Glutamatergic neuron (in vitro differentiated cells): ENCODE data around the gene SMURF1. TPM values are rescaled to one million over a fixed set of nuclear protein-coding genes. Genes with fewer than 3 reads are reported as not detected.

Source experiments
- DNase-seq: peaks from one replicate; pipeline ENCODE4 v3.0.0; 2022
- H3K27ac Mint-ChIP-seq: one replicate; pipeline ENCODE4 v1.8.0; 2020; ENCODE audit warnings: mild to moderate bottlenecking, mixed read lengths, inconsistent platforms; ENCODE audit not compliant: unreplicated experiment
- H3K27me3 Mint-ChIP-seq: one replicate; pipeline ENCODE4 v1.8.0; 2020; ENCODE audit warnings: mild to moderate bottlenecking, moderate library complexity, mixed read lengths, inconsistent platforms; ENCODE audit not compliant: unreplicated experiment
- H3K36me3 Mint-ChIP-seq: one replicate; pipeline ENCODE4 v1.8.0; 2020; ENCODE audit warnings: mild to moderate bottlenecking, mixed read lengths, inconsistent platforms; ENCODE audit not compliant: unreplicated experiment
- H3K4me1 Mint-ChIP-seq: one replicate; pipeline ENCODE4 v1.8.0; 2020; ENCODE audit warnings: mild to moderate bottlenecking, low read depth, mixed read lengths, inconsistent platforms; ENCODE audit not compliant: unreplicated experiment
- H3K4me3 Mint-ChIP-seq: one replicate; pipeline ENCODE4 v1.8.0; 2020; ENCODE audit warnings: mild to moderate bottlenecking, mixed read lengths, inconsistent platforms; ENCODE audit not compliant: unreplicated experiment
- H3K9me3 Mint-ChIP-seq: one replicate; pipeline ENCODE4 v1.8.0; 2020; ENCODE audit warnings: mild to moderate bottlenecking, moderate library complexity, mixed read lengths, inconsistent platforms; ENCODE audit not compliant: unreplicated experiment
- total RNA-seq: library from RNA; stranded (reverse); fragmentation: NEBNext Ultra II Directional; extraction: Animal tissue kit (Norgen Biotek cat#: 25700); gene quantifications from one replicate; pipeline ENCODE4 v1.2.1, GENCODE V29; 2021; ENCODE audit not compliant: unreplicated experiment
- TF ChIP-seq, protein P1 (sequence below): fragments of 200-600 bp; sonication (generic); IDR thresholded peaks from one replicate; pipeline ENCODE4 v1.5.0; 2021; ENCODE audit not compliant: partially characterized antibody, unreplicated experiment

SMURF1 gene
- total RNA-seq, 1 donor from 2014 or later: 23.1 TPM

GRCh38 chr7:99013266-99014112 lies 130.4 kb downstream of the SMURF1 start:
- no peaks in the 10 kb centered on the region for H3K4me1 Mint-ChIP-seq
- DNase-seq: no peak
- no peak overlapping the region for H3K27ac Mint-ChIP-seq
- peaks cover 3% of the 10 kb centered on the region for H3K9me3 Mint-ChIP-seq
- H3K4me3 Mint-ChIP-seq: no peak overlapping the region
- TF ChIP-seq, protein P1, sequence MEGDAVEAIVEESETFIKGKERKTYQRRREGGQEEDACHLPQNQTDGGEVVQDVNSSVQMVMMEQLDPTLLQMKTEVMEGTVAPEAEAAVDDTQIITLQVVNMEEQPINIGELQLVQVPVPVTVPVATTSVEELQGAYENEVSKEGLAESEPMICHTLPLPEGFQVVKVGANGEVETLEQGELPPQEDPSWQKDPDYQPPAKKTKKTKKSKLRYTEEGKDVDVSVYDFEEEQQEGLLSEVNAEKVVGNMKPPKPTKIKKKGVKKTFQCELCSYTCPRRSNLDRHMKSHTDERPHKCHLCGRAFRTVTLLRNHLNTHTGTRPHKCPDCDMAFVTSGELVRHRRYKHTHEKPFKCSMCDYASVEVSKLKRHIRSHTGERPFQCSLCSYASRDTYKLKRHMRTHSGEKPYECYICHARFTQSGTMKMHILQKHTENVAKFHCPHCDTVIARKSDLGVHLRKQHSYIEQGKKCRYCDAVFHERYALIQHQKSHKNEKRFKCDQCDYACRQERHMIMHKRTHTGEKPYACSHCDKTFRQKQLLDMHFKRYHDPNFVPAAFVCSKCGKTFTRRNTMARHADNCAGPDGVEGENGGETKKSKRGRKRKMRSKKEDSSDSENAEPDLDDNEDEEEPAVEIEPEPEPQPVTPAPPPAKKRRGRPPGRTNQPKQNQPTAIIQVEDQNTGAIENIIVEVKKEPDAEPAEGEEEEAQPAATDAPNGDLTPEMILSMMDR: no peak
- H3K36me3 Mint-ChIP-seq: peaks cover 5% of the 10 kb centered on the region
- H3K27me3 Mint-ChIP-seq: peaks cover 2% of the 10 kb centered on the region

GRCh38 chr7:99012722-99013121 lies 131.2 kb downstream of the SMURF1 start:
- Mint-ChIP-seq H3K4me3 (no peak overlapping the region), H3K4me1 (no peaks in the 10 kb centered on the region), H3K9me3 (peaks cover 3% of the 10 kb centered on the region), H3K27ac (no peak overlapping the region), H3K36me3 (peaks cover 5% of the 10 kb centered on the region), H3K27me3 (peaks cover 2% of the 10 kb centered on the region)
- no peak for DNase-seq
- TF ChIP-seq, protein P1: no peak

DNA sequence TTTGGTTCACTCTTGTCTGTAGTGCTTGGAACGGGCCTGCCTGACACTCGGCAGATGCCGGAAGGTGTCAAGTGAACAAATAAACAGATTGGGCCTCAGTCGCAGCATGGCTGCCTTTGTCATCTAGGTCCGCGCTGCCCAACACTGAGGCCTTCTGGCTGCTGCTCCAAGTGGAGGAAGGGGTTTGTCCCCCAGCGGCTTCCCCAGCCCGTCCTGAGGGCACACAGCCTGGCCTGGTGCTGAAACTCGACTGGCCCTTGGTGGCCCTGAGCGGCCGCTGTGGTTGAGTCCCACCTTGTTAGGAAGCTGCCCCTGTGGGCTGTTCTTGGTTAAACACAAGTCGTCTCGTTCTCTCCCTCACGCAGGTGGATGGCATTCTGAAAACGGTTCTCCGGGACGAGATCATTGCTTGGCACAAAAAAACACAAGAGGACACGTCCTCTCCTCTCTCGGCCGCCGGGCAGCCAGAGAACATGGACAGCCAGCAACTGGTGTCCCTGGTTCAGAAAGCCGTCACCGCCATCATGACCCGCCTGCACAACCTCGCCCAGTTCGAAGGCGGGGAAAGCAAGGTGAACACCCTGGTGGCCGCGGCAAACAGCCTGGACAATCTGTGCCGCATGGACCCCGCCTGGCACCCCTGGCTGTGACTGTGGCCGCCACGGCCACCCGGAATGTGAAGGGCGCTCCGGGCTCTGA lies 132.1 kb downstream of the SMURF1 start:
- TF ChIP-seq, protein P1: no peak
- no peak overlapping the region for H3K4me3 Mint-ChIP-seq
- peaks cover 2% of the 10 kb centered on the region for H3K27me3 Mint-ChIP-seq
- peak overlapping the region; percentile 15 for H3K27ac Mint-ChIP-seq
- peaks cover 3% of the 10 kb centered on the region for H3K9me3 Mint-ChIP-seq
- no peaks in the 10 kb centered on the region for H3K4me1 Mint-ChIP-seq
- peaks cover 5% of the 10 kb centered on the region for H3K36me3 Mint-ChIP-seq
- DNase-seq: no peak

GRCh38 chr7:99011341-99011705 lies 132.6 kb downstream of the SMURF1 start:
- H3K27me3 Mint-ChIP-seq: peaks cover 2% of the 10 kb centered on the region
- H3K4me1 Mint-ChIP-seq: no peaks in the 10 kb centered on the region
- TF ChIP-seq, protein P1: no peak
- H3K4me3 Mint-ChIP-seq: no peak overlapping the region
- no peak for DNase-seq
- no peak overlapping the region for H3K27ac Mint-ChIP-seq
- peaks cover 5% of the 10 kb centered on the region for H3K36me3 Mint-ChIP-seq
- peaks cover 3% of the 10 kb centered on the region for H3K9me3 Mint-ChIP-seq

DNA sequence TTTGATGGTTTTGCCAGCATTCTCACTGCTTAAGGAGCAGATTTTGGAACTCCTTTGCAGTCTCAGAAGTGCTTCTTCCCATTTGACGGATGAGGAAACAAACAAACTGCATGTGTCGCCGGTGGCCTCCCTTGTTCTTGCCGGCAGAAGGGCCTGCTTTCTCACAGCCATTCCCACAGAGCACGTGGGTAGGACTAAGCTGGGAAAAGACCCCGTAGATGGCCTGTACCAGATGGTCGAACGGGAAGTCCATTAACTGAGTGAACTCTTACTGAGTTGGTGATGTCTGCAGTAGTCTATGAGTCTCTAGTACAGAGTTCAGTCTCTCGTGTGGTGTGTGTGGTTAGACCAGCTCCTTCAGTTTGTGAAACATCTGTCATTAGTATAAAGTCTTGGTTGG lies 133.6 kb downstream of the SMURF1 start:
- Mint-ChIP-seq H3K4me1 (no peaks in the 10 kb centered on the region), H3K36me3 (no peaks in the 10 kb centered on the region), H3K9me3 (peaks cover 3% of the 10 kb centered on the region), H3K27ac (peak overlapping the region; percentile 62), H3K27me3 (peaks cover 2% of the 10 kb centered on the region), H3K4me3 (no peak overlapping the region)
- TF ChIP-seq, protein P1: no peak
- no peak for DNase-seq
